Natural killer cell treated with Interleukin-12 subunit alpha and Interleukin-12 subunit beta and Interleukin-15 and Interleukin-18, amount 100 ng/mL, for 72 hours (primary cell): ENCODE data around the gene GLB1L. TPM values are rescaled to one million over a fixed set of nuclear protein-coding genes. Genes with fewer than 3 reads are reported as not detected.
A peak's percentile ranks its signal among the peaks of the same experiment; 100 is the strongest.

Experiments
- ATAC-seq, 2 donors: fragments of 150-1000 bp; cut with Tn5 transposase in 1 of 2; sonication (Bioruptor Pico), chemical (Tn5 transposase) in 1 of 2; 2 replicates each; pipeline ENCODE4 v1.10.0; 2021
- DNase-seq: peaks from one replicate; pipeline ENCODE4 v3.0.0; 2022; ENCODE audit warnings: low spot score
- H3K27ac Mint-ChIP-seq, 2 donors: 1 replicate in 1 of 2; 2 replicates in 1 of 2; pipeline ENCODE4 v1.8.0; 2022; ENCODE audit warnings: mixed read lengths in 2 of 2, mild to moderate bottlenecking in 1 of 2, moderate library complexity in 1 of 2
- H3K27me3 Mint-ChIP-seq, 2 donors: 1 replicate in 1 of 2; 2 replicates in 1 of 2; pipeline ENCODE4 v1.8.0; 2022; ENCODE audit warnings: mixed read lengths in 2 of 2
- H3K36me3 Mint-ChIP-seq: one replicate; pipeline ENCODE4 v1.8.0; 2022; ENCODE audit warnings: mixed read lengths
- H3K4me1 Mint-ChIP-seq, 2 donors: 1 replicate in 1 of 2; 2 replicates in 1 of 2; pipeline ENCODE4 v1.8.0; 2022; ENCODE audit warnings: low read depth in 2 of 2, mixed read lengths in 2 of 2, mild to moderate bottlenecking in 1 of 2
- H3K4me3 Mint-ChIP-seq: one replicate; pipeline ENCODE4 v1.8.0; 2022; ENCODE audit warnings: mixed read lengths
- H3K9me3 Mint-ChIP-seq: 2 replicates; pipeline ENCODE4 v1.8.0; 2022; ENCODE audit warnings: mixed read lengths
- total RNA-seq, 2 donors: library from RNA; stranded (reverse); gene quantifications; one replicate each; pipeline ENCODE4 v1.2.3, GENCODE V29; 2022

GLB1L gene
- total RNA-seq, 2 donors from 2014 or later: 3.5 to 3.6 TPM

- Mint-ChIP-seq H3K4me3 (no peak overlapping the region), H3K4me1 (peaks cover 8 to 12% of the 10 kb centered on the region in 2 donors)
Measured at GRCh38 chr2:219197388-219197787, 47.9 kb downstream of the GLB1L start.

DNA sequence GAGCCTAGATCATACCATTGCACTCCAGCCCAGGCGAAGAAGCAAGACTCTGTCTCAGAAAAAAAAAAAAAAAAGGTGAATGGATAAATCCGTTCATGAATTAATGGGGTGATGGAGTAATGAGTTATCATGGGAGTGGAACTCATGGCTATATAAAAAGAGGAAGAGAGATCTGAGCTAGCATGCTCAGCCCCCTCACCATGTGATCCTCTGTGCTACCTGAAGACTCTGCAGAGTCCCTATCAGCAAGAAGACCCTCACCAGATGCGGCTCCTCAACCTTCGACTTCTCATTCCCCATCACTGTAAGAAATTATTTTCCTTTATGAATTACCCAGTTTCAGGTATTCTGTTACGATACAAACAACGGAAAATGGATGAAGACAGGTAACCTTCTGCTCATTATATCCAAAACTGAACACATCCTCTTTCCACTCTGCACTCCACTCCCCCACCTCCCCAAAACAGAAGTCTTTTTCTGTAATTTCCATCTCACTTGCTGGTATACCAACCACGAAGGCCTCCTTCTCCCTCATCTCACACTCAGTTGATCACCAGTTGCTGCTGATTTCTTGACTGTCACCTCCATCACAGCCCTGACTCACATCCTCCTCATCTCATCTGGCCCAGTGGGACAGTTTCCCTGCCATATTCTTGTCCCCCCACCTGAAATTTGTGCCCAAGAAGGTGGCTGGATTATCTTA, 58.3 kb downstream of the GLB1L start:
- H3K36me3 Mint-ChIP-seq: no peaks in the 10 kb centered on the region
- H3K4me1 Mint-ChIP-seq: peaks cover 16 to 19% of the 10 kb centered on the region in 2 donors
- H3K4me3 Mint-ChIP-seq: peak overlapping the region; percentile 55
- peak; percentile 73 to 84 for ATAC-seq
- no peaks in the 10 kb centered on the region for H3K9me3 Mint-ChIP-seq
- H3K27me3 Mint-ChIP-seq: no peaks in the 10 kb centered on the region
- H3K27ac Mint-ChIP-seq: peak overlapping the region; percentile 40 to 47
- DNase-seq: no peak

More at GRCh38 chr2:219197388-219197787, 47.9 kb downstream of the GLB1L start:
- peaks cover 3 to 8% of the 10 kb centered on the region in 2 donors for H3K27me3 Mint-ChIP-seq
- no peak for DNase-seq
- no peaks in the 10 kb centered on the region for H3K9me3 Mint-ChIP-seq
- H3K27ac Mint-ChIP-seq: no peak overlapping the region
- no peak for ATAC-seq
- H3K36me3 Mint-ChIP-seq: no peaks in the 10 kb centered on the region

Other genes starting within 250 kb of the GLB1L start
- not detected for gene CFAP65, start 203.9 kb downstream of the GLB1L start, total RNA-seq
- gene IHH, start 184.5 kb downstream of the GLB1L start, total RNA-seq: under 1 TPM in 1 of 2 donors, not detected in 1; 0.28 TPM
- gene NHEJ1, start 84.6 kb downstream of the GLB1L start, total RNA-seq: 10 to 100 TPM; 17.9 to 18.8 TPM
- gene SLC23A3, start 75.4 kb downstream of the GLB1L start, total RNA-seq: 1 to 10 TPM; 2.4 to 3.3 TPM
- gene CNPPD1, start 68.5 kb downstream of the GLB1L start, total RNA-seq: 10 to 100 TPM; 60.8 to 68.5 TPM
- 10 to 100 TPM; 69.3 to 79.8 TPM for gene RETREG2, start 67.2 kb downstream of the GLB1L start, total RNA-seq
- gene ZFAND2B, start 38.7 kb downstream of the GLB1L start, total RNA-seq: 10 to 100 TPM; 40.4 to 51.8 TPM
- 10 to 100 TPM; 16.7 to 18.1 TPM for gene ABCB6, start 26.5 kb downstream of the GLB1L start, total RNA-seq
- 10 to 100 TPM; 43.0 to 52.7 TPM for gene ATG9A, start 15.8 kb downstream of the GLB1L start, total RNA-seq
- 10 to 100 TPM; 82.5 to 87.6 TPM for gene ANKZF1, start 15.6 kb downstream of the GLB1L start, total RNA-seq
- gene STK16, start within 50 bp of the GLB1L start, total RNA-seq: 10 to 100 TPM; 26.8 to 27.8 TPM
- not detected for gene TUBA4B, start 7.8 kb upstream of the GLB1L start, total RNA-seq
- 100 to 1,000 TPM; 159 to 161 TPM for gene TUBA4A, start 8.5 kb upstream of the GLB1L start, total RNA-seq
- gene DNAJB2, start 33.9 kb upstream of the GLB1L start, total RNA-seq: 10 to 100 TPM; 43.4 to 47.9 TPM
- gene PTPRN, start 64.0 kb upstream of the GLB1L start, total RNA-seq: not detected
- not detected for gene RESP18, start 87.3 kb upstream of the GLB1L start, total RNA-seq
- gene DNPEP, start 142.5 kb upstream of the GLB1L start, total RNA-seq: 100 to 1,000 TPM in 1 of 2 donors, 10 to 100 TPM in 1; 85.3 to 116 TPM
- not detected for gene DES, start 172.9 kb upstream of the GLB1L start, total RNA-seq
- gene SPEG, start 189.4 kb upstream of the GLB1L start, total RNA-seq: under 1 TPM in 1 of 2 donors, not detected in 1; 0.86 TPM